ENCODE data around the gene HMGCS2.

DNA sequence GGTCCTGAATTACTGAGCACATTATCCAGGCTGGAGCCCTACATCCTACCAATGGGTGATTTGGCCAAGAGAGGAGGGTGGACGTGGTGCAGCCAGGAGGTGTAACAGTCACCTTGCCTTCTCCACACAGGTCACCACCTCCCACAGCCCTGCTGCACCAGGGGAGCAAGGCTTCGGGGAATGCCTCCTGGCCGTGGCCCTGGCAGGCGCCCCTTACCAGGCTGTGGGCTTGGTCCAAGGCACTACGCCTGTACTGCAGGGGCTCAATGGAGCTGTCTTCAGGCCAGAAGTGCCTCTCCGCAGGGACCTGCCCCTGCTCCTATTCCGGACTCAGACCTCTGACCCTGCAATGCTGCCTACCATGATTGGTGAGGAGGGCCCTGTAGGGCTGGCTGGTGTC lies 26.0 kb downstream of the HMGCS2 start:
- TF ChIP-seq EZH2 (IDR thresholded peaks at IDR 0.05; ENCODE audit: insufficient read depth, poor library complexity, severe bottlenecking), result no peak
- TF ChIP-seq EZH2phosphoT487 (IDR thresholded peaks at IDR 0.05; ENCODE audit: insufficient read depth, low read depth), result no peak
